Esophagus muscularis mucosa (tissue), 4 donors: ENCODE data around the gene PRAMEF26. TPM values are rescaled to one million over a fixed set of nuclear protein-coding genes. Genes with fewer than 3 reads are reported as not detected.
"Not testable (repeated sequence)": the region's sequence is repeated elsewhere in the genome, so short reads cannot be mapped to it uniquely, and the experiment has no call there.

Source experiments
- DNase-seq: peaks from one replicate; pipeline ENCODE4 v3.0.0-alpha.2; 2017; ENCODE audit errors: extremely low spot score
- H3K27ac ChIP-seq, 4 donors: fragments of 200-600 bp; sonication (generic); replicated peaks in 1 of 4; 1 replicate in 3 of 4; 2 replicates in 1 of 4; pipeline ENCODE4 v1.5.1; 2016 to 2019; ENCODE audit warnings: mild to moderate bottlenecking in 1 of 4
- H3K27me3 ChIP-seq, 4 donors: fragments of 200-600 bp; sonication (generic); one replicate each; pipeline versions ENCODE4 v1.5.1 to v1.6.0; 2016 to 2019
- H3K36me3 ChIP-seq, 4 donors: fragments of 200-600 bp; sonication (generic); one replicate each; pipeline ENCODE4 v1.5.1; 2016 to 2019
- H3K4me1 ChIP-seq, 4 donors: fragments of 200-600 bp; sonication (generic); one replicate each; pipeline ENCODE4 v1.5.1; 2016 to 2019
- H3K4me3 ChIP-seq, 4 donors: fragments of 200-600 bp; sonication (generic); 1 replicate in 2 of 4; 2 replicates in 2 of 4; pipeline ENCODE4 v1.5.1; 2016 to 2019; ENCODE audit warnings: mild to moderate bottlenecking in 4 of 4, moderate library complexity in 1 of 4
- H3K9me3 ChIP-seq, 4 donors: fragments of 200-600 bp; sonication (generic); 1 replicate in 3 of 4; 2 replicates in 1 of 4; pipeline ENCODE4 v1.5.1; 2016 to 2019
- WGBS: methylation state at CpG from one replicate; pipeline ENCODE4 v1.1.5; 2018; 5-methylcytosine and 5-hydroxymethylcytosine counted together
- intact Hi-C: fragments of 100-400 bp; cut with DNase I; formaldehyde crosslinking; loops from one replicate; pipeline ENCODE4 v1.15.1; 2023
- total RNA-seq, 4 donors: library from RNA; depleted of rRNA; stranded (reverse); fragments of >200 nt; gene quantifications; one replicate each; pipeline versions ENCODE4 v1.1.0 to v1.2.1, GENCODE V29; 2016

Gene PRAMEF26
- total RNA-seq = not detected

- H3K36me3 ChIP-seq, H3K4me1 ChIP-seq, H3K9me3 ChIP-seq, H3K27me3 ChIP-seq, intact Hi-C loops, DNase-seq, H3K27ac ChIP-seq, H3K4me3 ChIP-seq: not testable (repeated sequence)
- WGBS = no CpG with 5 or more reads among the region's 5 CpGs
These were observed at the start of gene PRAMEF26 for GRCh38 chr1:13155909-13156308. TSS of gene PRAMEF26 (minus strand) at chr1:13156009. CDS start at chr1:13153095, 2,914 bp downstream.

GRCh38 chr1:13201309-13201708 is 45.5 kb upstream of the PRAMEF26 start, which contains the start of gene PRAMEF13:
TSS of gene PRAMEF13 (minus strand) at chr1:13201409. CDS start at chr1:13199589, 1,820 bp downstream.
- intact Hi-C loops, H3K4me1 ChIP-seq, H3K4me3 ChIP-seq, H3K9me3 ChIP-seq, H3K27me3 ChIP-seq, H3K36me3 ChIP-seq, DNase-seq, H3K27ac ChIP-seq: not testable (repeated sequence)
- no CpG with 5 or more reads among the region's 5 CpGs for WGBS

GRCh38 chr1:13171548-13171947 is 15.7 kb upstream of the PRAMEF26 start, which contains the start of gene PRAMEF9:
TSS of gene PRAMEF9 (plus strand) at chr1:13171848. CDS start at chr1:13175281, 3,433 bp downstream.
- intact Hi-C loops, H3K4me1 ChIP-seq: not testable (repeated sequence)
- WGBS = 77% methylated on average over 2 of the region's 2 CpGs

GRCh38 chr1:13165531-13165930 is 9.7 kb upstream of the PRAMEF26 start, which contains the start of gene HNRNPCL4:
TSS of gene HNRNPCL4 (minus strand) at chr1:13165631. CDS start at chr1:13165467, 164 bp downstream.
- WGBS = no CpG with 5 or more reads among the region's 8 CpGs
- DNase-seq, H3K36me3 ChIP-seq, H3K9me3 ChIP-seq, intact Hi-C loops, H3K4me3 ChIP-seq, H3K27me3 ChIP-seq, H3K4me1 ChIP-seq, H3K27ac ChIP-seq: not testable (repeated sequence)

More at GRCh38 chr1:13171548-13171947, 15.7 kb upstream of the PRAMEF26 start, which contains the start of gene PRAMEF9:
- H3K4me3 ChIP-seq, DNase-seq, H3K27ac ChIP-seq, H3K36me3 ChIP-seq, H3K9me3 ChIP-seq, H3K27me3 ChIP-seq: not testable (repeated sequence)

- WGBS = 89% methylated on average over 6 of the region's 6 CpGs
- intact Hi-C loops, H3K36me3 ChIP-seq: not testable (repeated sequence)
These were observed 39.1 kb downstream of the PRAMEF26 start, which contains the start of gene HNRNPCL2 for GRCh38 chr1:13116754-13117153. TSS of gene HNRNPCL2 (minus strand) at chr1:13116854. CDS start at chr1:13116400, 454 bp downstream.

More at GRCh38 chr1:13116754-13117153, 39.1 kb downstream of the PRAMEF26 start, which contains the start of gene HNRNPCL2:
- H3K27ac ChIP-seq, H3K4me1 ChIP-seq, H3K4me3 ChIP-seq, H3K9me3 ChIP-seq, H3K27me3 ChIP-seq, DNase-seq: not testable (repeated sequence)

Other genes with a start within 250 kb of the PRAMEF26 start
- gene PRAMEF7, start 239.4 kb downstream of the PRAMEF26 start, total RNA-seq = not detected
- not detected for gene PRAMEF6, start 208.4 kb downstream of the PRAMEF26 start, total RNA-seq
- not detected for gene PRAMEF27, start 99.4 kb downstream of the PRAMEF26 start, total RNA-seq
- not detected for gene HNRNPCL3, start 95.2 kb downstream of the PRAMEF26 start, total RNA-seq
- gene PRAMEF25, start 85.2 kb downstream of the PRAMEF26 start, total RNA-seq = not detected
- not detected for gene HNRNPCL2, start 39.2 kb downstream of the PRAMEF26 start, total RNA-seq
- gene HNRNPCL4, start 9.6 kb upstream of the PRAMEF26 start, total RNA-seq = not detected
- not detected for gene PRAMEF9, start 15.8 kb upstream of the PRAMEF26 start, total RNA-seq
- not detected for gene PRAMEF13, start 45.4 kb upstream of the PRAMEF26 start, total RNA-seq
- gene PRAMEF18, start 70.1 kb upstream of the PRAMEF26 start, total RNA-seq = not detected
- gene PRAMEF5, start 98.2 kb upstream of the PRAMEF26 start, total RNA-seq = not detected
- gene PRAMEF8, start 129.1 kb upstream of the PRAMEF26 start, total RNA-seq = not detected
- gene PRAMEF33, start 147.5 kb upstream of the PRAMEF26 start, total RNA-seq = not detected
- not detected for gene PRAMEF15, start 159.6 kb upstream of the PRAMEF26 start, total RNA-seq
- not detected for gene PRAMEF14, start 191.1 kb upstream of the PRAMEF26 start, total RNA-seq
- not detected for gene PRAMEF19, start 215.9 kb upstream of the PRAMEF26 start, total RNA-seq
- gene PRAMEF17, start 233.6 kb upstream of the PRAMEF26 start, total RNA-seq = not detected